RWPE1 (cell line): ENCODE results near the gene ADAMTS5.

Source experiments
- CTCF ChIA-PET: fragments of 350-600 bp; sonication (Branson Sonifier 250); formaldehyde crosslinking; extraction: SDS; loops from one replicate; lab custom pipeline; 2021; lab: Yijun Ruan, JAX
- POLR2A ChIA-PET: fragments of 400-600 bp; formaldehyde crosslinking; extraction: SDS; loops from one replicate; lab custom pipeline; 2020; ENCODE audit warnings: antibody characterized with exemption; ENCODE audit not compliant: low non-redundant PET; lab: Yijun Ruan, JAX
- DNase-seq: peaks from one replicate; pipeline ENCODE4 v3.0.0; 2012; ENCODE audit warnings: low spot score
- H3K27ac ChIP-seq: fragments of 450-650 bp; 2 replicates; pipeline ENCODE4 v1.5.1; 2017
- CTCF ChIP-seq: fragments of 450-650 bp; conservative IDR thresholded peaks from 2 replicates; pipeline ENCODE4 v1.5.1; 2017; ENCODE audit warnings: low read depth, mild to moderate bottlenecking

ADAMTS5 gene

GRCh38 chr21:26962621-26963181 is 4.2 kb downstream of the ADAMTS5 start:
- DNase-seq = no peak
- CTCF ChIA-PET = interaction anchor here (0.6 to 0.7 kb wide), 2 partner anchors 91 to 1248 kb away, joined by 3 to 4 read pairs; no protein-coding TSS in a partner anchor
- POLR2A ChIA-PET = no interaction called here
- TF ChIP-seq CTCF = no peak
- no peak overlapping the region for H3K27ac ChIP-seq

- DNase-seq = no peak
- CTCF ChIA-PET = no interaction called here
- no peak overlapping the region for H3K27ac ChIP-seq
- POLR2A ChIA-PET = no interaction called here
- no peak for TF ChIP-seq CTCF
Measured at GRCh38 chr21:26961698-26962097, 5.2 kb downstream of the ADAMTS5 start.

GRCh38 chr21:26958788-26959187 is 8.1 kb downstream of the ADAMTS5 start:
- TF ChIP-seq CTCF = no peak
- H3K27ac ChIP-seq = no peak overlapping the region
- ChIA-PET POLR2A (no interaction called here), CTCF (no interaction called here)
- DNase-seq = no peak

- ChIA-PET CTCF (no interaction called here), POLR2A (no interaction called here)
- no peak for TF ChIP-seq CTCF
- H3K27ac ChIP-seq = no peak overlapping the region
- no peak for DNase-seq
Measured at GRCh38 chr21:26956813-26957212, 10.1 kb downstream of the ADAMTS5 start.

GRCh38 chr21:26956216-26956615 is 10.7 kb downstream of the ADAMTS5 start:
- POLR2A ChIA-PET = no interaction called here
- CTCF ChIA-PET = no interaction called here
- no peak for TF ChIP-seq CTCF
- no peak overlapping the region for H3K27ac ChIP-seq
- no peak for DNase-seq

GRCh38 chr21:26954662-26955121 is 12.2 kb downstream of the ADAMTS5 start:
- TF ChIP-seq CTCF = no peak
- DNase-seq = no peak
- ChIA-PET CTCF (no interaction called here), POLR2A (no interaction called here)
- no peak overlapping the region for H3K27ac ChIP-seq
